Measurements from ENCODE around the gene CIC. TPM values are rescaled to one million over a fixed set of nuclear protein-coding genes. Genes with fewer than 3 reads are reported as not detected.

CIC gene
- total RNA-seq, 3 donors from 2014 or later (not counting 1 experiment from before 2014, with no cell fraction given), result 95.4 to 121 (median 108) TPM

- H3K4me3 ChIP-seq (ENCODE audit: low read length), result no peak overlapping the region
- TF ChIP-seq CTCF (IDR thresholded peaks at IDR 0.05), result no peak
- H3K27me3 Mint-ChIP-seq (ENCODE audit: low read depth in 2 of 2), result no peaks in the 10 kb centered on the region
- no peaks in the 10 kb centered on the region for H3K9me3 ChIP-seq (ENCODE audit: control insufficient read depth, insufficient read depth, low read length)
- peaks cover 0 to 12% of the 10 kb centered on the region in 2 donors for H3K4me1 Mint-ChIP-seq
- H3K4me3 Mint-ChIP-seq, result no peak overlapping the region
- no peaks in the 10 kb centered on the region for H3K36me3 Mint-ChIP-seq
- H3K4me1 ChIP-seq (ENCODE audit: control insufficient read depth, insufficient read depth, low read length), result no peaks in the 10 kb centered on the region
- H3K27ac ChIP-seq (ENCODE audit: low read length), result no peak overlapping the region
- ATAC-seq (no peak), DNase-seq (no peak)
- peaks cover 32% of the 10 kb centered on the region for H3K36me3 ChIP-seq (ENCODE audit: control insufficient read depth, insufficient read depth, low read length)
- no peak overlapping the region for H3K27ac Mint-ChIP-seq
- 96% methylated on average over 3 of the region's 5 CpGs for WGBS (ENCODE audit: insufficient coverage)
- no peaks in the 10 kb centered on the region for H3K9me3 Mint-ChIP-seq
- H3K27me3 ChIP-seq (ENCODE audit: control insufficient read depth, insufficient read depth, low read length), result no peaks in the 10 kb centered on the region
- intact Hi-C loops (cut with micrococcal nuclease), result loop anchor here (5.0 kb wide), 1 partner anchor 118 kb away; no protein-coding TSS in a partner anchor
Observed at GRCh38 chr19:42295342-42295741, 26.3 kb downstream of the CIC start.

GRCh38 chr19:42295831-42296525 lies 26.9 kb downstream of the CIC start:
- Histone ChIP-seq H3K27me3 (ENCODE audit: control insufficient read depth, insufficient read depth, low read length) (no peaks in the 10 kb centered on the region), H3K36me3 (ENCODE audit: control insufficient read depth, insufficient read depth, low read length) (peaks cover 26% of the 10 kb centered on the region), H3K27ac (ENCODE audit: low read length) (no peak overlapping the region), H3K4me3 (ENCODE audit: low read length) (no peak overlapping the region), H3K4me1 (ENCODE audit: control insufficient read depth, insufficient read depth, low read length) (no peaks in the 10 kb centered on the region), H3K9me3 (ENCODE audit: control insufficient read depth, insufficient read depth, low read length) (no peaks in the 10 kb centered on the region)
- TF ChIP-seq CTCF (IDR thresholded peaks at IDR 0.05), result peak; percentile 92
- Mint-ChIP-seq H3K4me1 (peaks cover 0 to 12% of the 10 kb centered on the region in 2 donors), H3K36me3 (no peaks in the 10 kb centered on the region), H3K27ac (no peak overlapping the region), H3K9me3 (no peaks in the 10 kb centered on the region), H3K4me3 (no peak overlapping the region), H3K27me3 (ENCODE audit: low read depth in 2 of 2) (no peaks in the 10 kb centered on the region)
- peak; percentile 90 to 91 for DNase-seq
- WGBS (ENCODE audit: insufficient coverage), result 85% methylated on average over 6 of the region's 6 CpGs
- intact Hi-C loops (cut with micrococcal nuclease), result loop anchor here (1.0 to 5.0 kb wide), 3 partner anchors 119 to 188 kb away; no protein-coding TSS in a partner anchor
- ATAC-seq, result peak; percentile 90 to 98 (median 90)

GRCh38 chr19:42297039-42297438 lies 28.0 kb downstream of the CIC start:
- no peak for DNase-seq
- 97% methylated on average over 13 of the region's 15 CpGs for WGBS (ENCODE audit: insufficient coverage)
- Mint-ChIP-seq H3K4me3 (no peak overlapping the region), H3K9me3 (no peaks in the 10 kb centered on the region), H3K36me3 (no peaks in the 10 kb centered on the region), H3K27ac (no peak overlapping the region), H3K4me1 (peaks cover 2 to 4% of the 10 kb centered on the region in 2 donors), H3K27me3 (ENCODE audit: low read depth in 2 of 2) (no peaks in the 10 kb centered on the region)
- no peak for TF ChIP-seq CTCF (IDR thresholded peaks at IDR 0.05)
- Histone ChIP-seq H3K27me3 (ENCODE audit: control insufficient read depth, insufficient read depth, low read length) (no peaks in the 10 kb centered on the region), H3K27ac (ENCODE audit: low read length) (no peak overlapping the region), H3K4me1 (ENCODE audit: control insufficient read depth, insufficient read depth, low read length) (peaks cover 6% of the 10 kb centered on the region), H3K4me3 (ENCODE audit: low read length) (no peak overlapping the region), H3K9me3 (ENCODE audit: control insufficient read depth, insufficient read depth, low read length) (no peaks in the 10 kb centered on the region), H3K36me3 (ENCODE audit: control insufficient read depth, insufficient read depth, low read length) (peaks cover 16% of the 10 kb centered on the region)
- no peak for ATAC-seq
- intact Hi-C loops (cut with micrococcal nuclease), result loop anchor here (5.0 kb wide), 1 partner anchor 120 kb away; no protein-coding TSS in a partner anchor
